ENCODE data around the gene CELF2. TPM values are rescaled to one million over a fixed set of nuclear protein-coding genes. Genes with fewer than 3 reads are reported as not detected.
A peak's percentile ranks its signal among the peaks of the same experiment; 100 is the strongest.

Gene CELF2
- total and polyA plus RNA-seq, 2 donors from 2014 or later, result 1.7 to 39.2 TPM

DNA sequence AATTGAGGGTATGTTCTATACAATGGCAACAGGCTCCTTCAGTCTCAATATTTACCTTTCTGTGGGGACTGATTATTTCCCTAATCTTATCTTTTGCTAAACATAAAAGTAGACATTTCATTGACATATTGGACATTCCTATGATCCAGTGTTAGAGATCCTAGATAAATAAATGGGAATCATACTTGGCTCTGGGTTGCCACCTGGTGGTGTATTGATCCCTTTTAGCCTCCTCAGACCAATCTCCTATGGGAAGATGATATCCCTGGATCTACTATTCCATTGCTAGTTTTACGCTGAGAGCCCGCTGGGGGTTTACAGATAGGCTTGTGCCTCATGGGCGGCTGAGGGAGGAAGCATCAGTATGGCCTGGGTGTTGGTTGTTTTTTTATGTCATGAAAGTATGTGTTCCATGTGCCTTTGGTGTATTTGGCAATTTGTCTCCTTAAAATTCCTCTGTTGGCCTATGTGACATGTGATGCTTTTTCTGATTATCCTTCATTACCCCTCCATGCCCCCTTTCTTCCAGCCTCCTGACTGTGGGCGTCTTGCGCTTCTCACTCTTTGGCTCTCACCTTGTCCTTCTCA lies 18.8 kb downstream of the CELF2 start:
- H3K9me3 ChIP-seq (ENCODE audit: control insufficient read depth in 2 of 3, insufficient read depth in 1 of 3, low read length in 3 of 3), result no peaks in the 10 kb centered on the region
- H3K27ac ChIP-seq (ENCODE audit: low read depth in 2 of 2, low read length in 2 of 2), result no peak overlapping the region
- intact Hi-C loops (cut with DNase I), result no loop called here
- H3K9ac ChIP-seq (ENCODE audit: low read length in 3 of 3), result no peak overlapping the region
- no peaks in the 10 kb centered on the region for H3K36me3 ChIP-seq (ENCODE audit: control insufficient read depth in 2 of 3, insufficient read depth in 3 of 3, low read length in 3 of 3)
- H3K4me3 ChIP-seq (ENCODE audit: low read length in 3 of 3), result no peak overlapping the region
- DNase-seq, result peak in 2 of 5 donors; percentile 33 to 68
- no peak for FAIRE-seq
- TF ChIP-seq, protein P1, sequence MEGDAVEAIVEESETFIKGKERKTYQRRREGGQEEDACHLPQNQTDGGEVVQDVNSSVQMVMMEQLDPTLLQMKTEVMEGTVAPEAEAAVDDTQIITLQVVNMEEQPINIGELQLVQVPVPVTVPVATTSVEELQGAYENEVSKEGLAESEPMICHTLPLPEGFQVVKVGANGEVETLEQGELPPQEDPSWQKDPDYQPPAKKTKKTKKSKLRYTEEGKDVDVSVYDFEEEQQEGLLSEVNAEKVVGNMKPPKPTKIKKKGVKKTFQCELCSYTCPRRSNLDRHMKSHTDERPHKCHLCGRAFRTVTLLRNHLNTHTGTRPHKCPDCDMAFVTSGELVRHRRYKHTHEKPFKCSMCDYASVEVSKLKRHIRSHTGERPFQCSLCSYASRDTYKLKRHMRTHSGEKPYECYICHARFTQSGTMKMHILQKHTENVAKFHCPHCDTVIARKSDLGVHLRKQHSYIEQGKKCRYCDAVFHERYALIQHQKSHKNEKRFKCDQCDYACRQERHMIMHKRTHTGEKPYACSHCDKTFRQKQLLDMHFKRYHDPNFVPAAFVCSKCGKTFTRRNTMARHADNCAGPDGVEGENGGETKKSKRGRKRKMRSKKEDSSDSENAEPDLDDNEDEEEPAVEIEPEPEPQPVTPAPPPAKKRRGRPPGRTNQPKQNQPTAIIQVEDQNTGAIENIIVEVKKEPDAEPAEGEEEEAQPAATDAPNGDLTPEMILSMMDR (IDR thresholded peaks at IDR 0.05; ENCODE audit: borderline replicate concordance, extremely low read depth, insufficient read depth), result peak; percentile 29
- no peaks in the 10 kb centered on the region for H3K4me1 ChIP-seq (ENCODE audit: control insufficient read depth in 2 of 3, insufficient read depth in 2 of 3, low read depth in 1 of 3, low read length in 3 of 3)
- H3K27me3 ChIP-seq (ENCODE audit: control insufficient read depth, insufficient read depth, low read length), result no peaks in the 10 kb centered on the region

DNA sequence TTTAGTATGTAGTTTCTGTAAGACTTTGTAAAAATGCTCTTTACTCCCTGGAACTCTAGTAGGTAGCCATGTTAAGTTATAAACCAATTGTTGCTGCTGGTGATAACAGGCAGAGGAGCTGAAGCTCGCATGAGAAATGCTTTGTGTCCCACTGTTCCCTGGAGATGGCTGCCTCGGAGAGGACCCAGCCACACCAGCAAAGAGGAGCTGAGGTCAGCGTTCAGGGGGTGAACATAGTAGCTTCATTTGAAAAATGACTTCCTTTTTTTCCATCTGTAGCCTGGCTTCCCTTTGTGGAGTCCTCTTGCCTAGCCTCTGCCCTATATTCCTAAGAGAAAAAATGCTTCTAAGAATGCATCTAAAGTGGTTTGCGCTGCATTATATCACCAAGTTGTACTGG lies 20.3 kb downstream of the CELF2 start:
- TF ChIP-seq, protein P1 (IDR thresholded peaks at IDR 0.05; ENCODE audit: borderline replicate concordance, extremely low read depth, insufficient read depth), result no peak
- Histone ChIP-seq H3K4me3 (ENCODE audit: low read length in 3 of 3) (no peak overlapping the region), H3K4me1 (ENCODE audit: control insufficient read depth in 2 of 3, insufficient read depth in 2 of 3, low read depth in 1 of 3, low read length in 3 of 3) (no peaks in the 10 kb centered on the region), H3K27ac (ENCODE audit: low read depth in 2 of 2, low read length in 2 of 2) (no peak overlapping the region), H3K9ac (ENCODE audit: low read length in 3 of 3) (no peak overlapping the region), H3K9me3 (ENCODE audit: control insufficient read depth in 2 of 3, insufficient read depth in 1 of 3, low read length in 3 of 3) (no peaks in the 10 kb centered on the region), H3K27me3 (ENCODE audit: control insufficient read depth, insufficient read depth, low read length) (no peaks in the 10 kb centered on the region), H3K36me3 (ENCODE audit: control insufficient read depth in 2 of 3, insufficient read depth in 3 of 3, low read length in 3 of 3) (no peaks in the 10 kb centered on the region)
- intact Hi-C loops (cut with DNase I), result no loop called here
- FAIRE-seq (no peak), DNase-seq (no peak)

DNA sequence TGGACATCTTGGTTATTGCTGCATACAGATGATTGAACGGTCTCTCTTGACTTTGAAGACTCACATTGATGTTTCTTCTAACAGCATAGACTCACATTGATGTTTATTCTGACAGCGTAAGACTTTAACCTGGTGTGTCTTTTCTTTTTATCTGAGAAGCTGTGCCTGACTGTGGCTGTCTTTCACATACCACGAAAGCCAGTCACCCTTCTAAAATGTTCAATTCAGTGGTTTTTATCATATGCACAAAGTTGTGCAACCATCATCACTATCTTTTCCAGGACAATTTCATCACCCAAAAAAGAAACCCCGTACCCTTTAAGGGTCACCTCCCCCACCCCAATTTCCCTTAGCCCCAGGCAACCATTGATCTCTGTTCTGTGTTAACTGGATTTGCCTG lies 24.7 kb downstream of the CELF2 start:
- no peaks in the 10 kb centered on the region for H3K9me3 ChIP-seq (ENCODE audit: control insufficient read depth in 2 of 3, insufficient read depth in 1 of 3, low read length in 3 of 3)
- FAIRE-seq (no peak), DNase-seq (no peak)
- H3K27ac ChIP-seq (ENCODE audit: low read depth in 2 of 2, low read length in 2 of 2), result no peak overlapping the region
- no peak overlapping the region for H3K9ac ChIP-seq (ENCODE audit: low read length in 3 of 3)
- intact Hi-C loops (cut with DNase I), result no loop called here
- no peaks in the 10 kb centered on the region for H3K27me3 ChIP-seq (ENCODE audit: control insufficient read depth, insufficient read depth, low read length)
- H3K4me3 ChIP-seq (ENCODE audit: low read length in 3 of 3), result no peak overlapping the region
- TF ChIP-seq, protein P1 (IDR thresholded peaks at IDR 0.05; ENCODE audit: borderline replicate concordance, extremely low read depth, insufficient read depth), result no peak
- H3K36me3 ChIP-seq (ENCODE audit: control insufficient read depth in 2 of 3, insufficient read depth in 3 of 3, low read length in 3 of 3), result no peaks in the 10 kb centered on the region
- no peaks in the 10 kb centered on the region for H3K4me1 ChIP-seq (ENCODE audit: control insufficient read depth in 2 of 3, insufficient read depth in 2 of 3, low read depth in 1 of 3, low read length in 3 of 3)

DNA sequence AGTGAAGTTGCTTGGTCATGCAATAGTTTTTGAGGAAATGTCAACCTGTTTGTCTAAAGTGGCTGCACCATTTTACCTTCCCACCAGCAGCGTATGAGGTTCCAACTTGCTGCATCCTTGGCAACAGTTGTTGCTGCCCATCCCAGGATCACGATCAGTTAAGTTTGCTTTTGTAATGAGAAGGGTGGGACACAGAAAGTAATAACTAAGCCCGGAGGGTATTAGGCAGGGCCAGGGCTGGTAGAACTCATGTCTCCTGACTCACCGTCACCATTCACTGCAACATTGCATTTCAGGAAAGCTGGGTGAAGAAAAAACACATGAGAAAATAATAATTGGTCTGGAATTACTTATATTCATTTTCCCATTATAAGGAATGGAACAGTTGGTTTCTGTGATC lies 25.4 kb downstream of the CELF2 start:
- H3K36me3 ChIP-seq (ENCODE audit: control insufficient read depth in 2 of 3, insufficient read depth in 3 of 3, low read length in 3 of 3), result no peaks in the 10 kb centered on the region
- H3K4me3 ChIP-seq (ENCODE audit: low read length in 3 of 3), result no peak overlapping the region
- DNase-seq (no peak), FAIRE-seq (no peak)
- no peaks in the 10 kb centered on the region for H3K9me3 ChIP-seq (ENCODE audit: control insufficient read depth in 2 of 3, insufficient read depth in 1 of 3, low read length in 3 of 3)
- no peak overlapping the region for H3K27ac ChIP-seq (ENCODE audit: low read depth in 2 of 2, low read length in 2 of 2)
- intact Hi-C loops (cut with DNase I), result no loop called here
- no peak overlapping the region for H3K9ac ChIP-seq (ENCODE audit: low read length in 3 of 3)
- H3K27me3 ChIP-seq (ENCODE audit: control insufficient read depth, insufficient read depth, low read length), result no peaks in the 10 kb centered on the region
- TF ChIP-seq, protein P1 (IDR thresholded peaks at IDR 0.05; ENCODE audit: borderline replicate concordance, extremely low read depth, insufficient read depth), result no peak
- H3K4me1 ChIP-seq (ENCODE audit: control insufficient read depth in 2 of 3, insufficient read depth in 2 of 3, low read depth in 1 of 3, low read length in 3 of 3), result no peaks in the 10 kb centered on the region

All from kidney (tissue), 14 donors.